GM21723 (cell line): ENCODE measurements around the gene CARMIL3.
A peak's percentile ranks its signal among the peaks of the same experiment; 100 is the strongest.

Experiments
- ATAC-seq: cut with Tn5 transposase; IDR thresholded peaks from one replicate; pipeline ENCODE4 v1.9.1; 2021; ENCODE audit warnings: mild to moderate bottlenecking, moderate library complexity; ENCODE audit not compliant: unreplicated experiment

The CARMIL3 gene

DNA sequence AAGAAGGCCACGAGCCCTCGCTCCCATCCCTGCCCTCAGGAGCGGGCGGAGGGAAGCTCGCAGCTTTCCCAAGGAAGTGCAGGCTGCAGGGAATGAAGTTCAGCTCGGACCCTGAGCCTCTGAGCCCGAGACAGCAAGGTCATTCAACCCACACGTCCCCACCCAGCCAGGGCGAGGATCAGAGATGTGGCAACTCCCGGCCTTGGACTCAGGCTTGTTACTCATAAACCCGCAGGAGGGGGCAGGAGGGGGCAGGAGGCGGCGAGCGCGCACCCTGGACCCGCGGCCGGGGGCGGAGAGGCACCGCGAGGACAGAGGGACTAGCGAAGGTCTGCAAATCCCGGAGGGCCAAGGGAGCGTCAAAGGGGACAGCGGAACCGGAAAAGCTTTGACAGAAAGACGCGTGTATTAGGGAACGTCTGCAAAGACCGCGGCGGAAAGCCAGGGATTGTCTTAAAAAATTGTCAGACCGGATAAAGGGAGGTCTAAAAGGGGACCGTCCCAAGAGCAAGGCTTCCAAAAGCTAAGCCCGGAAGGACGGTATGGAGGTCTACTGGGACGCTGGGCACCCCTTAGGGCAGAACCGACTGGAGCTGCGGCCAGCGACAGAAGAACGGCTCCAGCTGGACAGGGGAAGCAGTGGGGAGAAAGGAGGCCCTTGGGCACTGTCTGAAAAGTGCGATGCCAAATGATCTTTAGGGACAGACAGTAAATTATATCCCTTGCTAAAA, 62.2 kb downstream of the CARMIL3 start:
- ATAC-seq, result peak; percentile 39

DNA sequence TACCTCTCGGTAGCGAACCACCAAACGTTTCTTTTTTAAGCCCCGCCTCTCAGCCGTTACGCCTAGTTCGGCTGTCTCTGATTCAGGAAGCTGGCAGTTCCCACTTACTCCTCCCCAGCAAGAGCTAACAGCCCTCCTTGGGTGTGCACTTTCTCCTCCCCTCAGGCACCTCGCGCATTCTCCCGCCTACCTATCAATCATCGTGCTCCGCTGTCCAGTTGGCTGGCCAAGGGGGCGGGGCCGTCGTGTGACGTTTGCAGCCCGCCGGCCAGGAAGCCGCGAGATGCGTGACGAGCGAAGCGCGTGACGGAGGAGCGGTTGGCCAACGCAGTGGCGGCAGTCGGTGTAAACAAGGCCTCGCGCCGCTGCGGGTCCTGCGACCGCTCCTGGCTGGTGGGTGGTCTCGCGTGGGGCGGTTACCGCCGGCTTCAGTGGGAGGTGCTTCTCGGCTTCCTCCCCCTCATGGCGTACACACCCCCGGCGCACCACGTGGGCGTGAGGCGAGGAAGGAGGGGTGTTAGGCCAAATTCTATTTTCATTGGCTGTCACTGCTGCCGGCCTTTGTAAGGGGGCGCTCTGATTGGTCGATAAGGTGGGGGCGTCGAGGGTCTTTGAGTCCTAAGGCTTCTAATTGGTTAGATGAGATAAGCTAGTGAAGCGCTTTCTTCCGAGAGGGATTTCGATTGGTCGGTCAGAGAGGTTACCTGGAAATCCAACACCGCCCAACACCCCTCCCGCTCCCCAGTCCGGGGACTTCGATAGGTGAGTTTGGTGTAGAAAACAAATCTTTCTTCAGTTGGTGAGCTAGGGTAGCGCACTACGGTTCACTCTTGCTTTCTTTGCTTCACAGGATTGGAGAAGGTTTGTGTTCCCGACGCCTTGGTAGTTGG, 63.0 kb downstream of the CARMIL3 start, which contains the start of the genes DCAF11 and NRL:
Gene DCAF11, plus strand, starts transcription at position 246 of the 890 bp plus-strand sequence. CDS start 818 bp downstream, outside the sequence.
Gene NRL, minus strand, starts transcription at position 418 of the 890 bp plus-strand sequence. CDS start 32,101 bp downstream, outside the sequence.
- ATAC-seq, result peak; percentile 86

DNA sequence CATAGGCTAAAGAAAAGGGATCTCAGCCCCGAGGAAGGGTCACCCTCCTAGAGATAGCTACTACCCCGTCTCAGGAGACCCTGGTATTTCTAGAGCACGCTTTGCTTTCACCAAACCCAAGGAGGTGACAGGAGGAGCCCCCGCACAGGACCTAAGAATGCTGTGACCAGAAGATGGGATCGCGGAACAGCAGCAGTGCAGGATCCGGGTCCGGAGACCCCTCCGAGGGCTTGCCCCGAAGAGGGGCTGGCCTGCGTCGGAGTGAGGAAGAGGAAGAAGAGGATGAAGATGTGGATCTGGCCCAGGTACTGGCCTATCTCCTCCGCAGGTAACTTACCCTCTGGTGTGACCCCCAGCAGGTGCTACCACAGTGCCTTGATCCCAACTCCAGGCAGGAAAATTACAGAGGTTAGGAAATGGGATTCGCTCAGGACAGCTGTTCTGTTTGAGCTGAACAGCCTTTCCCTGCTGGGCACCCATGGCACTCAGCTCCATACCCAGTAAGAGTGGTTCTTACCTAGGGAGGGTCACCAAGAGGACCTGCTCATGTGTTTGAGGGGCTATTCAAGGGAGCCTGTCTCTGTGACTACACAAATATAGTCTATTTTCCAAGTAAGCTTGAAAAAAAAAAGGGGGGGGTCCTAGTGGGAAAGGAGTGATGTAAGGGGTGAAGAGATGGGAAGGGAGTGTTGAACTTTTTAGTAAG, 63.8 kb downstream of the CARMIL3 start:
- no peak for ATAC-seq

DNA sequence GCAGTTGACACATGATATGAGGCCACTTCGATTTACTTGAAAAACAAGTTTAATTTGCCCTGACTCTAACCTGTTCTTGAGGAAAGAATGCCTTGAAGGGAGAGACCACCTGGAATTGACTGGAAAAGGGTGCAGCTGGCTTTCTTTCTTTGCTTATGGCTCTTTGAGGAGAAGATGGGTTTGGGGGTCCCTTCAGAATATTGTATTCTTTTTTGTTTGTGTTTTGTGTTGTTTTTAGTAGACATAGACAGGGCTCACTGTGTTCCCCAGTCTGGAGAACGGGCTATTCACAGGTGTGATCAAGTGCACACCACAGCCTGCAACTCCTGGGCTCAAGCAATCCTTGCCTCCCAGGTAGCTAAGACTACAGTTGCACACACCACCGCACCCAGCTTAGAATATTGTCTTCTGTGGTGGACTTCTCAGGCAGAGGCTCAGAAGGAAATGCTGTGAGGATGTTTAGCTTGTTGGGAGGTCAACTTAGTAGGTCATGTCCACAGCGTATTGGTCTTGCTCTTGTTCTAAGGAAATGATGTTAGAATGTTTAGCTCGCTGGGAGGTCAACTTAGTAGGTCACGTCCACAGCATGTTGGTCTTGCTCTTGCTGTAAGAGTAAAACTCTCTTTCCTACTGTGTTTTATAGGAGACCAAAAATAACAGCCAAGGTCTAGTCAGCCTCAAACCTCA, 64.5 kb downstream of the CARMIL3 start:
- ATAC-seq, result no peak

DNA sequence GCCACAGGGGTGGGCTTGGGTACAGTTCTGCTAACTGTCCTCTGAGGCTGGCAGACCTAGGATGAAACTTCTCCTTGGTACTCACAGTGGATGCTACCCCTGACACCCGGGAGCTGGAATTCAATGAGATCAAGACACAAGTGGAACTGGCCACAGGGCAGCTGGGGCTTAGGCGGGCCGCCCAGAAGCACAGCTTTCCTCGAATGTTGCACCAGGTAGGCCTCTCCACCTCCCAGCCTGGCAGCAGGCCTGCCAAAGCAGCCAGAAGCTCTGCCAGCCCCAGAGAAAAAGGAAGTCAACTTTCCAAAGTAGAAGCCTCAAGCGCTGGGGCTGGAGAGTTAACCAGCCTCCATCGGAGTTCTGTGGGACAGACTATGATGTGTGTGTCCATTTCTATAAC, 65.4 kb downstream of the CARMIL3 start:
- ATAC-seq, result no peak
